A673 (cell line): ENCODE data around the gene TFF2.

Source experiments
- CTCF ChIP-seq: fragments of 300-800, 200-600 bp; sonication (generic); conservative IDR thresholded peaks from 2 replicates; pipeline ENCODE4 v1.5.1; 2017; ENCODE audit warnings: low read depth, mild to moderate bottlenecking, antibody characterized with exemption, low read length, moderate library complexity, mixed read lengths
- EZH2 ChIP-seq: fragments of 200-600 bp; sonication (generic); IDR thresholded peaks from 2 replicates; pipeline ENCODE4 v1.6.1; 2017; ENCODE audit warnings: borderline replicate concordance, low read depth, mild to moderate bottlenecking, mixed read lengths, antibody characterized with exemption, low read length; ENCODE audit not compliant: poor library complexity, severe bottlenecking

GRCh38 chr21:42321845-42322244 is 28.9 kb downstream of the TFF2 start:
- no peak for TF ChIP-seq CTCF
- TF ChIP-seq EZH2 = no peak
